Skeletal muscle cell (primary cell): ENCODE data around the gene PPIA.
"Not testable (repeated sequence)": the region's sequence is repeated elsewhere in the genome, so short reads cannot be mapped to it uniquely, and the experiment has no call there.

ENCODE experiments used
- DNase-seq: peaks from one replicate; pipeline ENCODE4 v3.0.0-alpha.2; 2010; ENCODE audit warnings: low read depth
- H3K4me3 ChIP-seq: 2 replicates; pipeline ENCODE4 v1.5.1; 2011; ENCODE audit warnings: low read depth, mild to moderate bottlenecking, control low read depth, low read length, moderate library complexity

Gene PPIA

DNA sequence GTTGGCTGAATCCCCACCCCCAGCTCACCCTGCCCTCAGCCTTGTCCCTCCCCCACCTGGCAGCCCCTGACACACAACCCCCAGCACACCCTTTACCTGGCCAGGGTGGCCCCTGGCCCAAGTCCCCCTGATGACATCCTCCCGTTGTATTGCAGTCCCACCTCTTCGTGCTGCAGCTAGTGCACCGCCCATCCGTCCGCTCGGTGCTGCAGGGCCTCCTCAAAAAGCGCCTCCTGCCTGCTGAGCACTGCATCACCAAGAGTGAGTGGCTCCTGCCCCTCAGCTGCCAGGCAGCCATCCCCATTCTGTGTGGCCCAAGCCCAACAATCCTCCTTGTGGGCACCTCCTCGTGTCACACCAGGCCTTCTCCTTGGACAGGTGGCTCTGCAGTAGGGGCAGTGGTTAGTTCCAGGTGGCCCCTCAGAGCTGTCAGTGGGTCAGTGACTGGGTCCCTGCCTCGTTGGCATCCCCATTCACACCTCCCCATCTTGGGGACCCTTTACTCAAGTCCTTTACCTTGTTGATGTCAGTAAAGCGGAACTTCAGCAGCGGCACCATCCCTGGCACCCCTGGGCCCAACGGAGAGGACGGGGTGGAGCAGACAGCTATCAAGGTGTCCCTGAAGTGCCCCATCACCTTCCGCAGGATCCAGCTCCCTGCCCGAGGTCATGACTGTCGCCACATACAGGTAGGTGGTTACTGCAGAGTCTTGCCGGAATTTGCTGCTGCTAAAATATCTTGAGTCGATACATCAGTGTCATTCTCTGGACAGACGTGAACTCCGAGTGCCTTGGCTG, 33.6 kb upstream of the PPIA start:
- DNase-seq: no peak
- H3K4me3 ChIP-seq: no peak overlapping the region

DNA sequence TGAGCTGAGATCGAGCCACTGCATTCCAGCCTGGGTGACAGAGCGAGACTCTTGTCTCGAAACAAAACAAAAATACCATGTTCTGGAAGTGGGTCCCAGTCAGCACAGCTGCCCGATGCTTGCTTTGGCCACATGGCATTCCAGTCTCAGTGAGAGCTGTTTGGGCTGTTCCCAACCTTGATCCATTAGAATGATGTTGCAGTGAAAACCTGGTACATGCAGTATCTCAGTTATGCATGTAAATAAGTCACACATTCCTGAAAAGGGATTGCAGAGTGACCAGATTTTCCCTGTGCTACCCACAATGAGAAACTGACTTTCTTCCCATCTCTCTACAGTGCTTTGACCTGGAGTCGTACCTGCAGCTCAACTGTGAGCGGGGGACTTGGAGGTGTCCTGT, 32.4 kb upstream of the PPIA start:
- no peak overlapping the region for H3K4me3 ChIP-seq
- DNase-seq: no peak

DNA sequence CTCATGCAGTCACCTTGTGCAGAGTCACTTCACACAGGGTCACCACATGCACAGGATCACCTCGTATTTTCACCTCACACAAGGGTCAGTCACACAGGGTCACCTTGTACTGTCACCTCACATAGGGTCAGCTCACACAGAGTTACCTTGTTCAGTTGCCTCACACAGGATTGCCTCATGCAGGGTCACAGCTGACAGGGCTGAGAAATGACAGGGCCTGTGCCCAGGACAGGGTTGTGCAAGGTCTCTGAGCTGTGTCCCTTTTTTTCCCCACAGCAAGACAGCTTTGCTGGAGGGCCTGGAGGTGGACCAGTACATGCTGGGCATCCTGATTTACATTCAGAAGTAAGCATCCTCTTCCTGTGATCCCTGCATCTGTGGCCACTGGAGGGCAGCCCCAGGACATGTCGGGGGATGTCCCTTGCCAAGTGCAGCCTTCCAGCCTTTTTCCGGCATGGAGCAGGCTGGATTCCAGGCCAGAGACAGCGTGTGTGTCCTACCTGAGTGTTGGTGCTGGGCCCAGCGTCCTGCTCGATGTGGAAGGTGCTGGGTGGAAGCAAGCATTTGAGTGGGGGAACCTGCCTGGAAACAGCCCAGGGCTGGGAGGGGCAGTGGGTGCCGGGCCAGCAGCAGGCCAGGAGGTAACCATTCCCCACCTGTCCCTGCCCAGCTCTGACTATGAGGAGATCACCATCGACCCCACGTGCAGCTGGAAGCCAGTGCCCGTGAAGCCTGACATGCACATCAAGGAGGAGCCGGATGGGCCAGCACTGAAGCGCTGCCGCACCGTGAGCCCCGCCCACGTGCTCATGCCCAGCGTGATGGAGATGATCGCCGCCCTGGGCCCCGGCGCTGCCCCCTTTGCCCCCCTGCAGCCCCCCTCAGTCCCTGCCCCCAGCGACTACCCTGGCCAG, 31.6 kb upstream of the PPIA start:
- DNase-seq: no peak
- no peak overlapping the region for H3K4me3 ChIP-seq

DNA sequence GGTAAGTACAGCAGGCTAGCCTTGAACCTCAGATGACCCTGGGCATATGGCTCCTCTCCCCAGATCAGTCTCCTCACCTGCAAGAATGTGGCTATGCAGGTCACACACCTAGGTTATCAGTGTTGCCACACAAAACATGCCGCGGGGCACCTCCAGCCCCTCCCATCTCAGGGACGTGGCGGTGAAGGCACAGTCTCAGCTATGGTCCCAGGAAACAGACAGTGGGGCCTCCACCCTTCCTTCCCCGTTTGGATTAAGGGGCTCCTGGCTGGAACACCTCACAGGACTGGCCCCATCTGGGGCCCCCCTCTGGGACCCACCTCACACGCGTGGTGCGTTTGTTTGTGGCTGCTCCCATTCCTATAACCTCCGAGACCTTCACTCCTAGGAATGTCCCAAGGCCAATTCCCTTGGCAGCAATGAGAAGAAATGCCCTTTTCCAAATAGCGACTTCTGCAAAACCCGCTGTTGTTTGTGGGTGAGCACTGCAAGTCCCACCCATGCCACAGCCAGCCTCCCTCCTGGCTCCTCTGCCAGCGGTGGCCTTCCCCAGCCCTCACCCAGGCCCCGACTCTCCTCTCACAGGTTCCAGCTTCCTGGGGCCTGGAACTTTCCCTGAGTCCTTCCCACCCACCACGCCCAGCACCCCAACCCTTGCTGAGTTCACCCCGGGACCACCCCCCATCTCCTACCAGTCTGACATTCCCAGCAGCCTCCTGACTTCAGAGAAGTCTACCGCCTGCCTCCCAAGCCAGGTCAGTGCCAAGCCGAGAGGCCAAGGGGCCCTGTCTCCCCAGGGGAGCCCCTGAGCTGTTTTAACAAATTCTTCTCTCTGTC, 30.7 kb upstream of the PPIA start:
- no peak for DNase-seq
- no peak overlapping the region for H3K4me3 ChIP-seq

DNA sequence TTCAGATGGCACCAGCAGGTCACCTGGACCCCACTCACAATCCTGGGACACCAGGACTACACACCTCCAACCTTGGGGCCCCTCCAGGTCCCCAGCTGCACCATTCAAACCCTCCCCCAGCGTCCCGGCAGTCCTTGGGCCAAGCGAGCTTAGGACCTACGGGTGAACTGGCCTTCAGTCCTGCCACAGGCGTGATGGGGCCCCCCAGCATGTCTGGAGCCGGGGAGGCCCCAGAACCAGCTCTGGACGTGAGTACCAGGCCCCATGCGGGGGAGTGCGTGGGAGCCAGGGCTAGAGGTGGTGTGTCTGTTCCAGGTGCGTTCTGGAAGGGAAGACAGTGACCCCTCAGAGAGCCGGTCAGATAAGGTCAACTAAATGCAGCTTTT, 30.1 kb upstream of the PPIA start:
- no peak overlapping the region for H3K4me3 ChIP-seq

DNA sequence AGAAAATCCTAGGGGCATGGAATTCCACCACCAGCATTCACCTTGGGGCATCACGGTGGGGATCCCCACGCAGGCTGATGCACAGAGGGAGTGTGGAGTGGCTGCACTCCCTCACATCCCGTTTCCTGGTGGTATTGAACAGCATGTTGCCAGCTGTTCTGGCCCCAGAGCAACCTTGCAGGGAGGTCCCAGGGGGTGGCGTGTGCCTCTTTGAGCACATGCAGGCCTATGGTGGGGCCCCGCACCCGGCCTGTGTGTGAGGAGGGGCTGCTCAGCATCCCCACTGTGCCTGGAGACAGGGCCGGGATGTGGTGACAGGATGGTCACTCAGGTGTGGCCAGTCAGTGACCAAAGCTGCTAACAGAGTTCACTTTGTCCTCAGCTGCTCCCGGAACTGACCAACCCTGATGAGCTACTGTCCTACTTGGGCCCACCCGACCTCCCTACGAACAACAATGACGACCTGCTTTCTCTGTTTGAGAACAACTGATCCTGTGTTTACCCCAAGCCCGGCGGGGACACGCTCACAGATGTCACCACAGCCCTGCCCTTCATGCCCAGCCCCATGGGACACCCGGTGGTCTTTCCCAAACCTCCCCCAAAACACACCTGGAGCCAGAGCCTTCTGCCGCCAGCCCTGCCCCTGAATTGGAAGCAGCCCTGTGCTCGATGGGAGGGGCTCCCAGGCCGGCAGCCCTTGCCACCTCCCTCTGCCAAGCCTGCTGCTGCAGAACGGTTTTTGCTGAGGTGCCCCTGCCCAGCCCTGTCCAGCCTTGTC, 29.2 kb upstream of the PPIA start:
- DNase-seq: no peak
- H3K4me3 ChIP-seq: no peak overlapping the region

More for the DNA sequence above, 30.1 kb upstream of the PPIA start:
- no peak for DNase-seq

DNA sequence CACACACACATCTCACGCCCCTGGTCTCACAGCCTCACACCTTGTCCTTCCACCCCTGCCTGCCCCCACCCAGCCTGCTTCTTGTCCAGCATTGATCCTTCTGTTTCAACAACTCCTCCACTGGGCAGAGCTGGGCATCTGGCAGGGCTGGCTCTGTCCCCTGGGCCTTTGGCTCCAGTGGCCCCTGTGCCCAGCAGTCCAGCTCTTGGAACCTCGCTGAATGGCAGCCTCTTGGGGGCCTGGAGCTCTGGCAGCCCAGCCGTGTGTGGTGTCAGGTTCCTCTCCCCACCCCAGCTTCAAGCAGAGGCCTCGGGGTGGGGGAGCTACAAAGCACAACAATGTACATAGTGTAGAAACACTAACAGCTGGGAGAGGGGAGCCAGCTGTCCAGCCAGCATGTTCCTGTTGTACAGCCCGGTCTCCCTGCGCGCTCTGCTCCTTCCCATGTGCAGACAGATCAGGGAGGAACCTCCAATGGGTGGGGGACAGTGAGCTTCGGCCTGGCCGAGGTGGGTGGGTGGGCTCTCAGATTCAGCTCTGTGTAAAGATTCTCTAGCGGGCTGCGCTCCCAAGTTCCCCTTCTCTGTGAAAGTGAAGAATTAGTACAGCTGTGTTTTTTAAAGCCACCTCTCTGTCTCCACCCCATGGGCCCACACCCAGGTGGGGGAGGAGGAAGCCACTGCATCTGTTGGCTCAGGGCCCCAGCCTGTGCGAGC, 28.4 kb upstream of the PPIA start:
- no peak overlapping the region for H3K4me3 ChIP-seq
- peak; percentile 61 for DNase-seq

DNA sequence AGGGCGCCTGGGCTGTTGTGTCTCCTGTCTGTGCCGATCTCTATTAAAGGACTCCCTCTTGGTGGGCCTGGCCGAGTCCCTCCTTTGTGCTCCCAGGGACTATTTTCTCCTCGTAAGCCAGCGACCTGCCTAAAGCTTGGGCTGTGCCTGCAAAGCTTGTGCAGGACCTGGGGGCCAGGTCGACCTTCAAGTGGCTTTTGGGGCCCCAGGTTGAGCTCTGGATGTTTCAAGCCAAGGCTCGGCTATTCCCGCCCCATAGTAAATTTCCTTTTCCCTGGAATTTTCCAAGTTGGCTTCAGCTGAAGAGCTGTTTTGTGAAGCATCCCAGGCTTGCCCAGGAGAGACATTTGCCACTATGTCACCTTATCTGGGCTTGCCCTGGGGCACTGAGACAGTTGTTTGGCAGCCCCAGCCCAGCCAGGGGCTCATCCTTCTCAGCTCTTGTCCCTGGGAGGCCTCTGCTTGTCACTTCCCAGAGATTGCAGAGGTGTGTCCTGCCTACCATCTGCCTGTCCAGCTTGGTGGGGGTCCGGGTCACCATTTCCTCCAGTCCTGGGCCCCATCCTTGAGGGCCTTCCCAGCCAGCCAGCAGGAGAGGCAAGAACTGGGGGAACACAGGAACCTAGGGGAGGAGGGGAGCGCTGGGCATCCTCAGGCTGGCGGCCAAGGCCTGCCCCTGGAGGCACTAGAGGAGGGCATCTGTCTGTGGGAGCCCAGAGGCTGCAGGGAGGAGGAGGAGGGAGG, 27.7 kb upstream of the PPIA start:
- no peak for DNase-seq
- no peak overlapping the region for H3K4me3 ChIP-seq

DNA sequence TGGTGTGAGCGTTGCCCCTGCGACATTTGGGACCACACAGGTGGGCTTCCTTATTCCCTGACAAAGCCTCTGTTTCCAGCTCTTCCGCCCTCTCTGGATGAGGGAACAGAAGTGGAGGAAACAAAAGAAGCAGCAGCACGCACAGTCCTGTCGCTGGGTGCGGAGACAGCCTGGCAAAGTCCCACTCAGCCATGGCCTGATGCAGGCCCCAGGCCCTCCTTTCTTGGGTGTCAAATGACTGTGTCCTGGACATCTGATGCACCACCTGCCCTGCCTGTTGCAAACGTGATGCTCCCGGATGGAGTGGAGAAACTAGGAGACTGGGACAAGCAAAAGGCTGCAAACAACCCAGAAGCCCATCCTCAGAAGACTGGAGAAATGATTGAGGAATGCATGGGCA, 27.1 kb upstream of the PPIA start:
- no peak overlapping the region for H3K4me3 ChIP-seq

DNA sequence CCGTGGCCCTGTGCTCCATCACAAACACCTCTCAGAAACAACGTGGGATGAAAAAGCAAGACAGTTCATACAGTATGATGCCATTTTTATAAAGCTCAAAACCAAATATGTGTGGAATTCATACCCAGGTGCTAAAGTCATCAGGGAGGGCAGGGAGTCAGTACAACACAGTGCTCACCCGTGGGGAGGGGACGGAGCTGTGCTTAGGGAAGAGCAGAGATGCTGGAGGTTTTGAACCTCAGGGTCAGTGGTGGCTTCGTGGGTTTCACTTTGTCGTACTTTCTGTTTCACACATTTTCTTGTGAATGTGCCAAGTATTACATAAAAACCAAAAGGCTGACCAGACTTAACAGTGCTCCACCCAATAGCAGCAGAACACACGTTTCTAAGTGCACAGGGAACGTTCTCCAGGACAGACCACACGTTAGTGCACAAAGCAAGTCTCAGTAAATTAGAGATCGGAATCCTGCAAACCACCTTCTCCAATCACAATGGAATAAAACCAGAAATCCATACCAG, 26.6 kb upstream of the PPIA start:
- H3K4me3 ChIP-seq: no peak overlapping the region
- DNase-seq: no peak

More for the DNA sequence above, 27.1 kb upstream of the PPIA start:
- DNase-seq: no peak

DNA sequence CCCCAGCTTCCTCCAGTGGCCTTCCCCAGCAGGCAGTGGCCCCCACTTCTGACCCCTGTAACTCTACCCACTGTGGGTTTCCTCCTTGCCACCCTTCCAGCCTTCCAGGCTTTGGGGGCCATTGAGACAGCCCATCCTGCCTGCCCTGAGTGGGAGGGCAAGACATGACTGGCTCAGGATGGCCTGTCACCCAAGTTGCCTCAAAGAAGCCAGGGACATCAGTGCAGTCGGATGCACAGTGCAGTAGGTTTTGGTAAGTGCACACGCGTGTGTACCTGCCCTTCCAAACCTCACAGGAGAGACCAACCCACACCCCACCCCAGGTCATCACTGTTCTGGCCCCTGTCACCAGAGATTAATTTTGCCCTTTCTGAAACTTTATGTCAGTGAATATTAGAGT, 25.1 kb upstream of the PPIA start:
- H3K4me3 ChIP-seq: no peak overlapping the region
- no peak for DNase-seq

DNA sequence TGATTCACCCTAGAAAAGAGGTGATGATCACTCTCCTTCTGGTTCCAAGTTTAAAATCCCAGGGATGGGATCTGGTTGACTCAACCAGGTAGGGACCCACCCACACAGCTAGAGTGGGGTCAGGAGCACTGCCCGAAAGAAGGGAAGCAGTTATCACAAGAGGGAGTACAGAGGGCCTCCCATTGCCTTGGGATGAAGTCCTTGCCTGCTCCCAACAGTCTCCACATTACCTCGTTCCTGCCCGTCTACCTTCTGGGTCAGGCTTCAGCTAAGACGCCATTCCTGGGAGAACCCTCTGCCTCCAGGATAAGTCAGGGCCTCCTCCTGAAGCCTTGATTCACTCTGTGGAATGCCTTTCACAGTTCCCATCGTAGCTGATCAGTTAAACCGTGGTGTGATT, 24.0 kb upstream of the PPIA start:
- no peak overlapping the region for H3K4me3 ChIP-seq
- no peak for DNase-seq

DNA sequence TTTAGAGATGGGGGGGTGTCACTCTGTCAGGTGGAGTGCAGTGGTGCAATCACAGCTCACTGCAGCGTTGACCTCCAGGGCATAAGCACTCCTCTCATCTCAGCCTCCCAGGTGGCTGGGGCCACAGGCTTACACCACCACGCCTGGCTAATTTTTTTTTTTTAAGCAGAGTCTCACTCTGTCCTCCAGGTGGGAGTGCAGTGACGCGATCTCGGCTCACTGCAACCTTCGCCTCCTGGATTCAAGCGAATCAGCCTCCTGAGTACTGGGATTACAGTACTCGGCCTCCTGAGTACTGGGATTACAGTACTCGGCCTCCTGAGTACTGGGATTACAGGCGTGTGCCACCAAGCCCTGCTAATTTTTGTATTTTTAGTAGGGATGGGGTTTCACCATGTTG, 23.6 kb upstream of the PPIA start:
- no peak for DNase-seq
- no peak overlapping the region for H3K4me3 ChIP-seq

DNA sequence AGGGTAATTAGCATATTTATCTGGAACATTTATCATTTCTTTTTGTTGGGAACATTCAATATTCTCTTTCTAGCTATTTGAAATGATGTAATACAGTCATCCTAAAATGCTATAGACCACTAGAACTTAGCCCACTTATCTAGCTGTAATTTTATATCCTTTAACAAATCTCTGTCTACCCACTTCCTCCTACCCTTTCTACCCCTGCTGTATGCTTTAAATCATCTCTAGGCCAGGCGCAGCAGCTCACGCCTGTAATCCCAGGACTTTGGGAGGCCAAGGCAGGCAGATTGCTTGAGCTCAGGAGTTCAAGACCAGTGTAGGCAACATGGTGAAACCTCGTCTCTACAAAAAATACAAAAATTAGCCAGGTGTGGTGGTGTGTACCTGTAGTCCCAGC, 22.0 kb upstream of the PPIA start:
- not testable (repeated sequence) for H3K4me3 ChIP-seq, DNase-seq

DNA sequence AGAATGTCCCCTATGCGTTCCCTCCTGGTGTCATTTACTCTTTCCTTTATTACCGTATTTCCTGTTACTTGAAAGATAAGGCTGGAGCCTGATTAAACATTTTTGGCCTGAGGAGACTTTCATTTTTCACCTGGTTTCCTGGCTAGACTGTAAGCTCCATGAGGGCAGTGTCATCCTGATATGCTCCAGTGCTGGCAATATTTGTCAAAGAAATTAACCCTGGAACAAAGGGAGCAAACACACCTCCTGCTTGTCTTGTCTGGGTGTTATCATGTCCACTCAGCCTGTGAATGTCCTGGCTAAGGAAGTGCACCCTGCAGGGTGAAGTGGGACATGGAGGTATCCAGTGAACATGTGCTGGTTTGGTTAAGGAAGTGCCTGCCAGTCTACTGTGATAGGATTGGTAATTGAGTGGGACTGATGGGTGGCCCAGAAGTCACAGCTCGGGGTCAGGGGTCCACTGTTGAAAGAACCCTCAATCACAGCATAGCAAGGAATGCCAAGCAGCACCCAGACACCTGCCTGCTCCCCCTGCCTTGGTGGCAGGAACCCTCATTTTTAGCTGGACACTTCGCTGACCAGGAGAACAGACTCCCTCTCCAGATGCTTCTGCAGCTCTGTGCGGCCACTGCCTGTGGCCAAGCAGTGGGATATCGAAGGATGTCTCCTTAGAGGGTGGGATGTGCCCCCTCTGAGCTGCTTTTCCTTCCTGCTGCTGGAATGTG, 20.9 kb upstream of the PPIA start:
- DNase-seq: no peak
- H3K4me3 ChIP-seq: no peak overlapping the region

DNA sequence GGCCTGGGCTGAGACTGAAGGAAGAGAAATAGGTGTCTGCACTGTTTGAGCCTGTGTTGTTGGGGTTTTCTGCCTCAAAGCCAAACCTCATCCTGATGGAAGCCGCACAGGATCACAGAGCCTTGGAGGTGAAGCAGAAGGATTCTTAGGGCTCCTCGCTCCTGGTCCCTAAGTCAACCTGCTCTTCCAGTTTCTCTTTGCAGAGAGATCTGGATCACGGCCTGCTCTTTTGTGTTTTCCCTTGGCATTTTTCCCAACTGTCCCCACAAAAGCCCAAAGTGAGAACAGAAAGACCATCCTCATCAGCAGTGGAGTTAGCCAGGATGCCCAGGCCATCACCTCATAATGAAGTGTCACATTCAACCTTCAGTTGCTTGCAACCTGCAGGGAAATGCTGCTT, 20.3 kb upstream of the PPIA start:
- no peak overlapping the region for H3K4me3 ChIP-seq
- no peak for DNase-seq

DNA sequence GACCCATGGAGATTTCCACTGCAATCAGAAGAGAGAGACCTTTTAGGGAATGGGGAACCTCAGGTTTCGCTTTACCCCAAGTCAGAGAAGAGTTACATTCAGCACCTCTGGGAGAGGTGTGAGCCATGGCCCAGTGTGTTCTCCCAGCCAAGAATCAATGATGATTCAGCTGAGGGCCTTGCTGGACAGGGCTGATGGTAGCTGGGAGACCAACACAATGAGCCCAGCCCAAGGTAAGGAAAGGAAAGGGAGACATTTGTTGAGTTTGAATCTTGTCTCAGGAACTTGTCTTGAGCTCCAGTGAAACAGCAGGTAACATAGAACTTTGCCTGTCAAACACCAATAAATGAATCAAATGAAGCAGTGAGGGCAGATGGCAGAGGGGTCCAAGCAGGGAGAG, 14.0 kb upstream of the PPIA start:
- H3K4me3 ChIP-seq: no peak overlapping the region
- DNase-seq: no peak
